ENCODE measurements around the gene CLRN1. TPM values are rescaled to one million over a fixed set of nuclear protein-coding genes. Genes with fewer than 3 reads are reported as not detected.
A peak's percentile ranks its signal among the peaks of the same experiment; 100 is the strongest.

The CLRN1 gene
- total and polyA plus RNA-seq, 4 donors = 0.24 TPM; not detected in 3

GRCh38 chr3:150960708-150961684 is 11.5 kb downstream of the CLRN1 start:
- no peaks in the 10 kb centered on the region for H3K27me3 ChIP-seq (ENCODE audit: control insufficient read depth, insufficient read depth, low read length)
- no peaks in the 10 kb centered on the region for H3K36me3 ChIP-seq (ENCODE audit: control insufficient read depth, insufficient read depth, low read length)
- H3K4me3 ChIP-seq (ENCODE audit: low read depth, low read length) = no peak overlapping the region
- H3K4me1 ChIP-seq (ENCODE audit: control insufficient read depth, insufficient read depth, low read length) = no peaks in the 10 kb centered on the region
- DNase-seq (ENCODE audit: low read depth in 4 of 6, low spot score in 6 of 6) = peak in 1 of 6 donors; percentile 49
- no peaks in the 10 kb centered on the region for H3K9me3 ChIP-seq (ENCODE audit: control insufficient read depth, insufficient read depth, low read length)
- WGBS (ENCODE audit: insufficient coverage) = 83% methylated on average over 4 of the region's 5 CpGs
- no peak overlapping the region for H3K27ac ChIP-seq (ENCODE audit: low read depth, low read length)

- Histone ChIP-seq H3K4me3 (ENCODE audit: low read depth, low read length) (no peak overlapping the region), H3K27me3 (ENCODE audit: control insufficient read depth, insufficient read depth, low read length) (no peaks in the 10 kb centered on the region)
- no peak for DNase-seq (ENCODE audit: low read depth in 4 of 6, low spot score in 6 of 6)
Measured at GRCh38 chr3:150958683-150959082, 13.8 kb downstream of the CLRN1 start.

GRCh38 chr3:150956376-150956775 is 16.2 kb downstream of the CLRN1 start:
- no peaks in the 10 kb centered on the region for H3K4me1 ChIP-seq (ENCODE audit: control insufficient read depth, insufficient read depth, low read length)
- H3K27ac ChIP-seq (ENCODE audit: low read depth, low read length) = no peak overlapping the region
- 100% methylated on average over 2 of the region's 6 CpGs for WGBS (ENCODE audit: insufficient coverage)
- H3K4me3 ChIP-seq (ENCODE audit: low read depth, low read length) = no peak overlapping the region
- no peaks in the 10 kb centered on the region for H3K9me3 ChIP-seq (ENCODE audit: control insufficient read depth, insufficient read depth, low read length)
- DNase-seq (ENCODE audit: low read depth in 4 of 6, low spot score in 6 of 6) = no peak
- H3K27me3 ChIP-seq (ENCODE audit: control insufficient read depth, insufficient read depth, low read length) = no peaks in the 10 kb centered on the region
- no peaks in the 10 kb centered on the region for H3K36me3 ChIP-seq (ENCODE audit: control insufficient read depth, insufficient read depth, low read length)

More at GRCh38 chr3:150958683-150959082, 13.8 kb downstream of the CLRN1 start:
- no peak overlapping the region for H3K27ac ChIP-seq (ENCODE audit: low read depth, low read length)
- WGBS (ENCODE audit: insufficient coverage) = 82% methylated on average over 2 of the region's 3 CpGs
- H3K36me3 ChIP-seq (ENCODE audit: control insufficient read depth, insufficient read depth, low read length) = no peaks in the 10 kb centered on the region
- H3K4me1 ChIP-seq (ENCODE audit: control insufficient read depth, insufficient read depth, low read length) = no peaks in the 10 kb centered on the region
- no peaks in the 10 kb centered on the region for H3K9me3 ChIP-seq (ENCODE audit: control insufficient read depth, insufficient read depth, low read length)

- 96% methylated on average over 10 of the region's 13 CpGs for WGBS (ENCODE audit: insufficient coverage)
- no peak for DNase-seq (ENCODE audit: low read depth in 4 of 6, low spot score in 6 of 6)
- no peaks in the 10 kb centered on the region for H3K4me1 ChIP-seq (ENCODE audit: control insufficient read depth, insufficient read depth, low read length)
- H3K36me3 ChIP-seq (ENCODE audit: control insufficient read depth, insufficient read depth, low read length) = no peaks in the 10 kb centered on the region
- no peak overlapping the region for H3K27ac ChIP-seq (ENCODE audit: low read depth, low read length)
- no peak overlapping the region for H3K4me3 ChIP-seq (ENCODE audit: low read depth, low read length)
- H3K9me3 ChIP-seq (ENCODE audit: control insufficient read depth, insufficient read depth, low read length) = no peaks in the 10 kb centered on the region
- H3K27me3 ChIP-seq (ENCODE audit: control insufficient read depth, insufficient read depth, low read length) = no peaks in the 10 kb centered on the region
Measured at GRCh38 chr3:150951923-150952322, 20.6 kb downstream of the CLRN1 start.

- peaks cover 2% of the 10 kb centered on the region for H3K9me3 ChIP-seq (ENCODE audit: control insufficient read depth, insufficient read depth, low read length)
- WGBS (ENCODE audit: insufficient coverage) = no CpG with 5 or more reads among the region's 3 CpGs
- no peak for DNase-seq (ENCODE audit: low read depth in 4 of 6, low spot score in 6 of 6)
- H3K27ac ChIP-seq (ENCODE audit: low read depth, low read length) = no peak overlapping the region
- no peaks in the 10 kb centered on the region for H3K36me3 ChIP-seq (ENCODE audit: control insufficient read depth, insufficient read depth, low read length)
- no peak overlapping the region for H3K4me3 ChIP-seq (ENCODE audit: low read depth, low read length)
- no peaks in the 10 kb centered on the region for H3K27me3 ChIP-seq (ENCODE audit: control insufficient read depth, insufficient read depth, low read length)
- H3K4me1 ChIP-seq (ENCODE audit: control insufficient read depth, insufficient read depth, low read length) = no peaks in the 10 kb centered on the region
Measured at GRCh38 chr3:150945226-150946032, 27.1 kb downstream of the CLRN1 start.

- DNase-seq (ENCODE audit: low read depth in 4 of 6, low spot score in 6 of 6) = no peak
Measured at GRCh38 chr3:150942221-150942620, 30.3 kb downstream of the CLRN1 start.

GRCh38 chr3:150936693-150937092 is 35.8 kb downstream of the CLRN1 start:
- WGBS (ENCODE audit: insufficient coverage) = 93% methylated on average over 1 of the region's 2 CpGs
- DNase-seq (ENCODE audit: low read depth in 4 of 6, low spot score in 6 of 6) = no peak
- no peaks in the 10 kb centered on the region for H3K27me3 ChIP-seq (ENCODE audit: control insufficient read depth, insufficient read depth, low read length)
- H3K4me1 ChIP-seq (ENCODE audit: control insufficient read depth, insufficient read depth, low read length) = no peaks in the 10 kb centered on the region
- H3K27ac ChIP-seq (ENCODE audit: low read depth, low read length) = no peak overlapping the region
- H3K9me3 ChIP-seq (ENCODE audit: control insufficient read depth, insufficient read depth, low read length) = no peaks in the 10 kb centered on the region
- no peaks in the 10 kb centered on the region for H3K36me3 ChIP-seq (ENCODE audit: control insufficient read depth, insufficient read depth, low read length)
- H3K4me3 ChIP-seq (ENCODE audit: low read depth, low read length) = no peak overlapping the region

More at GRCh38 chr3:150942221-150942620, 30.3 kb downstream of the CLRN1 start:
- H3K27ac ChIP-seq (ENCODE audit: low read depth, low read length) = no peak overlapping the region
- no peaks in the 10 kb centered on the region for H3K27me3 ChIP-seq (ENCODE audit: control insufficient read depth, insufficient read depth, low read length)
- H3K4me1 ChIP-seq (ENCODE audit: control insufficient read depth, insufficient read depth, low read length) = no peaks in the 10 kb centered on the region
- peaks cover 2% of the 10 kb centered on the region for H3K9me3 ChIP-seq (ENCODE audit: control insufficient read depth, insufficient read depth, low read length)
- no peak overlapping the region for H3K4me3 ChIP-seq (ENCODE audit: low read depth, low read length)
- no peaks in the 10 kb centered on the region for H3K36me3 ChIP-seq (ENCODE audit: control insufficient read depth, insufficient read depth, low read length)
- WGBS (ENCODE audit: insufficient coverage) = 100% methylated on average over 2 of the region's 3 CpGs

GRCh38 chr3:150933473-150933995 is 39.0 kb downstream of the CLRN1 start:
- no peak overlapping the region for H3K4me3 ChIP-seq (ENCODE audit: low read depth, low read length)
- no CpG with 5 or more reads among the region's 1 CpG for WGBS (ENCODE audit: insufficient coverage)
- no peaks in the 10 kb centered on the region for H3K27me3 ChIP-seq (ENCODE audit: control insufficient read depth, insufficient read depth, low read length)
- H3K4me1 ChIP-seq (ENCODE audit: control insufficient read depth, insufficient read depth, low read length) = no peaks in the 10 kb centered on the region
- H3K36me3 ChIP-seq (ENCODE audit: control insufficient read depth, insufficient read depth, low read length) = no peaks in the 10 kb centered on the region
- no peaks in the 10 kb centered on the region for H3K9me3 ChIP-seq (ENCODE audit: control insufficient read depth, insufficient read depth, low read length)
- H3K27ac ChIP-seq (ENCODE audit: low read depth, low read length) = no peak overlapping the region
- DNase-seq (ENCODE audit: low read depth in 4 of 6, low spot score in 6 of 6) = no peak

GRCh38 chr3:150931745-150932144 is 40.8 kb downstream of the CLRN1 start:
- Histone ChIP-seq H3K27ac (ENCODE audit: low read depth, low read length) (no peak overlapping the region), H3K9me3 (ENCODE audit: control insufficient read depth, insufficient read depth, low read length) (no peaks in the 10 kb centered on the region), H3K27me3 (ENCODE audit: control insufficient read depth, insufficient read depth, low read length) (no peaks in the 10 kb centered on the region), H3K4me1 (ENCODE audit: control insufficient read depth, insufficient read depth, low read length) (no peaks in the 10 kb centered on the region), H3K36me3 (ENCODE audit: control insufficient read depth, insufficient read depth, low read length) (no peaks in the 10 kb centered on the region), H3K4me3 (ENCODE audit: low read depth, low read length) (no peak overlapping the region)
- peak in 2 of 6 donors; percentile 48 to 58 for DNase-seq (ENCODE audit: low read depth in 4 of 6, low spot score in 6 of 6)
- WGBS (ENCODE audit: insufficient coverage) = 86% methylated on average over 1 of the region's 1 CpG

All from spinal cord (tissue), 10 donors.